H1 (cell line): ENCODE data around the gene NRP2. TPM values are rescaled to one million over a fixed set of nuclear protein-coding genes. Genes with fewer than 3 reads are reported as not detected.

Experiments used
- CHD1 ChIP-seq: IDR thresholded peaks from 2 replicates; pipeline ENCODE4 v1.6.1; 2012; ENCODE audit warnings: low read depth, low read length, improper control_type of control experiment
- SP4 ChIP-seq: IDR thresholded peaks from 2 replicates; pipeline ENCODE4 v1.6.1; 2012; ENCODE audit warnings: low read length, inconsistent platforms
- TBP ChIP-seq: IDR thresholded peaks from 2 replicates; pipeline ENCODE4 v1.6.1; 2011; ENCODE audit warnings: low read depth, low read length, improper control_type of control experiment
- YY1 ChIP-seq: IDR thresholded peaks from 2 replicates; pipeline ENCODE4 v1.6.1; 2011; ENCODE audit warnings: low read depth, mild to moderate bottlenecking, low read length
- polyA plus RNA-seq, 7 experiments: library from polyadenylated mRNA; depleted of rRNA in 3 of 7; stranded (reverse) in 5 of 7; unstranded in 2 of 7; fragments of >200 nt in 5 of 7; fragments of 200-250 nt in 2 of 7; gene quantifications; 1 replicate in 5 of 7; 2 replicates in 1 of 7; 4 replicates in 1 of 7; pipeline versions ENCODE4 v1.2.1 to v1.2.3, GENCODE V29; 2011 to 2013; ENCODE audit warnings: missing spikeins in 2 of 7, mixed read lengths in 2 of 7
- total RNA-seq: library from RNA; stranded (reverse); fragmentation: NEBNext Ultra II Directional; extraction: Animal tissue kit (Norgen Biotek cat#: 25700); gene quantifications from 2 replicates; pipeline ENCODE4 v1.2.1, GENCODE V29; 2021

Gene NRP2
- total and polyA plus RNA-seq, 2 of the 8 experiments (the other 6 are each of a cell fraction or from before 2014, with no cell fraction given): 32.0 to 37.8 TPM

DNA sequence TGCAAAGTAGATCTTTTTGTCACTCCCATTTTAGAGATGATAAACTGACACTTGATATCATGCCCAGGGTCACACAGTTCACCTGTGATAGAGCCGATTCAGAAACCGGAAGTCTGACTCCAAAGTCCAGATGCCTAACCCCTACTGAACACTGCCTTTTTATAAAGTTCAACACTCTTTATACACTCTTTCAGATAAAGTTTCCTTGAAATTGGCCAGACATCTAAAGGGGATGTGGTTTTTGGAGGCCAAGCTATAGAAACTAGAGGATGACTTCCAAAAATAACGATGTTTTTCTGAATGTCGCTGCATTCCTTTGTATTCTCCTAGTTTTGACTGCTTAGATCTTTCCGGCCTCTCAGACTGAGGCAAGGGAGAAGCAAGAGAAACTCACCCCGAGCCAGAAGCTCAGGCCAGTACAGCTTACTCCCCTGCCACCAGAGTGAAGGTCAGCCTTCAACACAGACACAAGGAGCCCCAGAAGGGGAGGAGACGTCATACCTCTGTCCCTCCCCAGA lies 61.8 kb downstream of the NRP2 start (continued):
- TF ChIP-seq TBP (no peak), YY1 (no peak), CHD1 (no peak), SP4 (no peak)
